GM19043 (cell line): ENCODE data around the gene WDR45.
"Not testable (repeated sequence)": the region's sequence is repeated elsewhere in the genome, so short reads cannot be mapped to it uniquely, and the experiment has no call there.

Experiments
- ATAC-seq: cut with Tn5 transposase; IDR thresholded peaks from one replicate; pipeline ENCODE4 v1.9.1; 2021; ENCODE audit warnings: low read depth; ENCODE audit not compliant: unreplicated experiment

The WDR45 gene

GRCh38 chrX:49079489-49080428 lies at the start of gene WDR45:
TSS of gene WDR45 (minus strand) at chrX:49079887. CDS start at chrX:49078095, 1,792 bp downstream.
- peak; percentile 53 for ATAC-seq

GRCh38 chrX:49129427-49129826 lies 49.7 kb upstream of the WDR45 start:
- no peak for ATAC-seq

DNA sequence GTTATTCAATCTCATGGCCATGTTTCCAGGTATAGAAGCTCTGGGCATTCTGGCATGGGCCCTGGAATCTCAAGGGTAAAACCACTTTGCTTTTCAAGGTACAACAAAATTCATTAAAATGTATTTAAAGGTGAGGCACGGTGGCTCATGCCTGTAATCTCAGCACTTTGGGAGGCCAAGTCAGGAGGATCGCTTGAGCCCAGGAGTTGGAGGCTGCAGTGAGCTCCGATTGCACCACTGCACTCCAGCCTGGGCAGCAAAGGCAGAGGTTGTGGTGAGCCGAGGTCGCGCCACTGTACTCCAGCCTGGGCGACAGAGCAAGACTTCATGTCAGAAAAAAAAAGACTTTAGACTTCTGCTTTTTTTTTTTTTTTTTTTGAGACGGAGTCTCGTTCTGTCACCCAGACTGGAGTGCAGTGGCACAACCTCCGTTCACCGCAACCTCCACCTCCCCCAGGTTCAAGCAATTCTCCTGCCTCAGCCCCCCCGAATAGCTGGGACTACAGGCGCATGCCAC lies 48.1 kb upstream of the WDR45 start:
- not testable (repeated sequence) for ATAC-seq

- ATAC-seq = no peak
These were observed 42.8 kb upstream of the WDR45 start for GRCh38 chrX:49122499-49122898.

DNA sequence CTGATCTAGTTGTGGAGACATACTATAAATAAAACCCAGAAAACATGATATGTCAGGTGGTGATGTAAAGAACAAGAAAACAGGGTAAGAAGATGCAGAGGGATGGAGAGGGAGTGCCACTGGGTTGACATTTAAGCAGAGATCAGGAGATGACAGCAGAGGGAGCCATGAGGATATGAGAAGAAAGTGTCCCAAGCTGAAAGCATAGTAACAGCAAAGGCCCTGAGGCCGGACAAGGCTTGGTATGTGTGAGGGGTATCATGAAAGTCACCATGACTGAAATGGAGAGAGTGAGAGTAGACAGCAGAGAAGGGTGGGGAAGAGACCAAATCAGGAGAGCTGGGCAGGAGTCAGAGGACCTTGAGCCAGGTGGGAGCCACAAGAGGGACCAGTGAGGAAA lies 40.4 kb upstream of the WDR45 start:
- no peak for ATAC-seq

GRCh38 chrX:49117581-49117980 lies 37.9 kb upstream of the WDR45 start:
- ATAC-seq = no peak

DNA sequence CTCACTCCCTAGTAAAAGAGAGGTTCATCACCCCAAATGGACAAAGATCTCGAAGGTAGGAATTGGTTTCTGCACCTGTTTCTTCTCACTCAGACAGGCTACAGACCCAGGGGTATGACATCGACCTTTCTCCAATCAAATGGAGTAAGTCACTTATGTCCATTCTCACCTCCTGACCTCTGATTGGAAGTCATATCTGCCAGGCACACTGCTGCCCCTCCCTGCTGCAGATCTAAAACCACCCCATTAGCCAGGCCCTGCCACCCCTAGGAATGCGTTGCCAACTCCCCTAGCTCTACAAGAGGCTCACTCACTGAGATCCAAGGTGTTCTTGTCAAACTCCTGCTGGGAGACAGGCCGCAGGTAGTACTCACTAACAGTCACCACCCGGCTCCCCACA lies 37.0 kb upstream of the WDR45 start:
- ATAC-seq = no peak

GRCh38 chrX:49116076-49116475 lies 36.4 kb upstream of the WDR45 start:
- no peak for ATAC-seq

- ATAC-seq = no peak
These were observed 32.1 kb upstream of the WDR45 start for GRCh38 chrX:49111791-49112190.

- no peak for ATAC-seq
These were observed 30.7 kb upstream of the WDR45 start for GRCh38 chrX:49110417-49110816.

GRCh38 chrX:49108641-49109040 lies 29.0 kb upstream of the WDR45 start:
- ATAC-seq = no peak

GRCh38 chrX:49106930-49107329 lies 27.2 kb upstream of the WDR45 start:
- ATAC-seq = no peak

DNA sequence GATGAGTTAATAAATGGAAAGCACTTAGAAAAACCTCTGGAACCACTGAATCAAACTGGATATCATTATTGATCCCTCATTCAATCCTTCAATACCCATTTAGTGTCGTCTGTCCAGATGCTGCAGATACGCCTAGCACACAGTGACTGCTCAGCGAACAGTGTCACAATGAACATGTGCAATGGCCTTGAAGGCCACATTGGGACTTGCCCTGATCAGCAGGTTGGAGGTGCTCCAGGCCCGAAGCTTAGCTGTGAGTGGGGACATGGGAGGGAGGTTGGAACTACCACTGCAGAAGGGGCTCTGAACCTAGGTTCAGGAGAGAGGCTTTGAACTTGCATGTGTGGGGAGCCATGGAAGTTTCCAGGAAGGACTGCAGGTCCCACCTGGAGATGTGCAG lies 26.6 kb upstream of the WDR45 start:
- ATAC-seq = no peak

- ATAC-seq = no peak
These were observed 23.9 kb upstream of the WDR45 start for GRCh38 chrX:49103637-49104036.

- ATAC-seq = no peak
These were observed 22.5 kb upstream of the WDR45 start for GRCh38 chrX:49102190-49102589.

DNA sequence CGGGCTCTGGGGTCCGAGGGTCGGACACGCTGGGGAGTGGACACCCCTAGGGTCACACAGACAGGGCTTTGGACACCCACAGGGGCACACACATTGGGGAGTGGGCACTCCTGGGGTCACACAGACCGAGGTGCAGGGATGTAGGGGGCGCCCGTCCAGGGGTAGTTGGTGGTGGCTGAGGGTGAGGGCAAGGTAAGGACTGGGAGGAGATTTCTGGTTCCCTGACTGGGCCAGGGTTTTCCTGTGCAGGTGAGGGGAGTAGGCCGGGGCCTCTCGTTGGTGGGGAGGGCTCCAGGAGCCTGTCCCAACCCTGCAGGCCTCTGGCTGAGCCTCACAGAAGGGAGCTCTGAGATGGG lies 21.9 kb upstream of the WDR45 start:
- ATAC-seq = no peak

DNA sequence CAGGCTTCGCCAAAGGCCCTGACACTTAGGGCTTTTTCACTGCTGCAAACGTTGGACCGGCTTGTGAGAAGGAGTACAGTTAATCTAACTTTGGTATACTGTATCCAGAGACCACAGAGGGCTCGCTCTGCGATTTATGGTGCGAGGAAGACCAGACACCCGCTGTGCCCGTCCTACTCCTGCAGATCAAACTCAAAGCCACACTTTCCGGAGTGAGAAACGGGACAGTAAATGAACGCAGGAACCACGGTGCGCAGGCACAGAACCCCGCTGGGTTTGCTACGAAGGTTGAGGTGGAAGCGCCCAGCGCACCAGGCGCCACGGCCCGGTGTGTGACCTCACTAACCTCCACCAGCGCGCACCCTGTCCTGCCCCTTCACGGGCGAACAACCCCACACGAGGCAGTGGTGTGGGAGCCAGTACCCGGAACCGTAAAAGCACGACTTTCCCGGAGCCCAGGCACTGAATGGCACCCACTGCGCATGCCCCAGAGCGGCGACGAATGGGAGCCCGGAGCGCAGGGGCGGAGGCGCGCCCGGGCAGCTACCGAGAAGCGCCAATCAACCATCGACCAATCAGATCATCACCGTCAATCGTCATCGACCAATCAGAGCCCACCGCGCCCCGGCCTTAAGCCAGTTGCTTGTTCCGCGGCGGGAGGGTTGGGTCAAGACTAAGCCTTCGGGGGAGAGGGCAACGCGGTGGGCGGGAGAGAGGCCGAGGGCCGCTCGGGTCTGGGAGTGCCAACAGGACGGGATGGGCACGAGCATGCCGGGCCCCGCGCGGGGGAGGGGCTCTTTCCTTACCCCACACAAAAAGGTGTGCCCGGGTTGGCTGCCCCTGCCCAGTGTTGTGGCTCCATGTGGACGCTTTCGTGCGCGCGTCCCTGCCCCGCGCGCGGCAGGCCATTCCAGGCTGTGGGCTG lies 21.3 kb upstream of the WDR45 start:
- peak; percentile 95 for ATAC-seq

DNA sequence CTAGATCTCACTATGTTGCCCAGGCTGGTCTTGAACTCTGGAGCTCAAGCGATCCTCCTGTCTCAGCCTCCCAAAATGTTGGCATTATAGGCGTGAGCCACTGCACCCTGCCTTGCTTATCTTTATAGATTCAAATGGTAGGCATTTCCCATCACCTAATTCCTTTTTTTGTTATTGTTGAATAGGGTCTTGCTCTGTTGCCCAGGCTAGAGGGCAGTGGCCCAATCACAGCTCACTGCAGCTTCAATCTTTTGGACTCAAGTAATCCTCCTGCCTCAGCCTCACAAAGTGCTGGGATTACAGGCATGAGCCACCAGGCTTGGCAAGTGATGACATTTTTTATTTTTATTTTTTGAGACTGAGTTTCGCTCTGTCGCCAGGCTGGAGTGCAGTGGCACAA lies 16.7 kb upstream of the WDR45 start:
- ATAC-seq = no peak

DNA sequence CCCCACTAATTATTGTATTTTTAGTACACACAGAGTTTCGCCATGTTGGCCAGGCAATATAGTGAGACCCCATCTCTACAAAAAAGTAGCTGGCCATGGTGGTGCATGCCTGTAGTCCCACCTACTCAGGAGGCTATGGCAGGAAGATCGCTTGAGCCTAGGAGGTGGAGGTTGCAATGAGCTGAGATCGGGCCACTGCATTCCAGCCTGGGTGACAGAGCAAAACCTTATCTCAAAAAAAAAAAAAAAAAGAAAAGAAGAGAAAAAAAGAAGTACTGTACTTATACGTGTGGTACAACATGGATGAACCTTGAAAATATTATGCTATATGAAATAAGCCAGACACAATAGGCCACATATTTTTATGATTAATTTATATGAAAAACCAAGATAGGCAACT lies 9.9 kb upstream of the WDR45 start:
- ATAC-seq = no peak

DNA sequence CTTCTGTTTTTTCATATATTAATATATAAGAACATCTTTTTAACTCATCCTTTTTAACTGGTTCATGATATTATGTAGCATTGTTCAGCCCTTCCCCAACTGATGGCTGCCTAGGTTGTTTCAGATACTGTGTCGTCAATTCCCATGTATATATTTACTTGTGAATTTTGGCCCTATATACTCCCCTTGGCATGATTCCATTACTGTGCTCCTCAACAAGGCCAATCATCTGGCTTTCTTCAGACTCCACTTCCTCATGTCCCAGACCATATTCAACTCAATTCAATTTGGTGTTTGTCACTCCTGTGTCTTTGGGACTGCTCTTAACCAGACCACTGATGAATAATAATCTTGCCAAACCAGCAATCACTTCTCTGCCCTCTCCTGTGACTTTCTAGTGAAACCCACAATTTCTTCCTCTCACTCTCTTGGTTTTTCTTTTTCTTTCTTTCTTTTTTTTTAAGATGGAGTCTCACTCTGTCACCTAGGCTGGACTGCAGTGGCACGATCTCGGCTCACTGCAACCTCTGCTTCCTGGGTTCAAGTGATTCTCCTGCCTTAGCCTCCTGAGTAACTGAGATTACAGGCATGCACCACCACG lies 2.7 kb upstream of the WDR45 start:
- no peak for ATAC-seq

DNA sequence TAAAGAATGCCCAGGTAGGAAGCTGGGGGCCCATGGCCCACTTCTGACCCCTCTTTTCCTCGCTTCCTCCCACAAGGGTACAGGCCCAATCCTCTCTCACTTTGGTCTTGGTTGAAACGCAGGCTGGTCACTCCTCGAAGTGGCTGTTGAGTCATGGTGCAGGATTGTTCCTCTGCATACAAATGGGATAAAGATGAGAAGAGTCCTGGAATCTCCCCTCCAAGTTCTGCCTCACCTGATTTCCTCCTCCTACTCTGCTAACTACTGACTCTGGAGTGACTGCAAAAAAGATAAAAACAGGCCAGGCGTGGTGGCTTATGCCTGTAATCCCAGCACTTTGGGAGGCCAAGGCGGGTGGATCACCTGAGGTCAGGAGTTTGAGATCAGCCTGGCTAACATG lies 1.7 kb downstream of the WDR45 start:
- no peak for ATAC-seq
